GM23338 (cell line): ENCODE measurements around the gene SLC26A4. TPM values are rescaled to one million over a fixed set of nuclear protein-coding genes. Genes with fewer than 3 reads are reported as not detected.
A peak's percentile ranks its signal among the peaks of the same experiment; 100 is the strongest.

Experiments used
- ATAC-seq: fragments of 200-7000 bp; cut with Tn5 transposase; 3 replicates; pipeline ENCODE4 v1.9.1; 2020
- DNase-seq: peaks from one replicate; pipeline ENCODE4 v3.0.0-alpha.2; 2015; ENCODE audit warnings: low spot score
- H2AFZ ChIP-seq: fragments of 200-600 bp; sonication (generic); 2 replicates; pipeline ENCODE4 v1.8.0; 2016; ENCODE audit warnings: antibody characterized with exemption, mild to moderate bottlenecking, moderate library complexity
- H3F3A ChIP-seq: fragments of 200-600 bp; sonication (generic); replicated peaks from 2 replicates; pipeline ENCODE4 v1.8.0; 2017; ENCODE audit warnings: antibody characterized with exemption, mixed run types, low read depth
- H3K27ac ChIP-seq: fragments of 200-600 bp; sonication (generic); 2 replicates; pipeline ENCODE4 v1.6.1; 2016; ENCODE audit warnings: low read depth
- H3K27me3 ChIP-seq: fragments of 200-600 bp; sonication (generic); 2 replicates; pipeline ENCODE4 v1.8.0; 2016; ENCODE audit warnings: mild to moderate bottlenecking, mixed run types, moderate library complexity; ENCODE audit not compliant: insufficient read depth
- H3K36me3 ChIP-seq: fragments of 200-600 bp; sonication (generic); 2 replicates; pipeline ENCODE4 v1.8.0; 2016; ENCODE audit warnings: mild to moderate bottlenecking; ENCODE audit not compliant: insufficient read depth
- H3K4me1 ChIP-seq: fragments of 200-600 bp; sonication (generic); 2 replicates; pipeline ENCODE4 v1.8.0; 2016; ENCODE audit warnings: mild to moderate bottlenecking, moderate library complexity; ENCODE audit not compliant: insufficient read depth
- H3K4me2 ChIP-seq: fragments of 200-600 bp; sonication (generic); 2 replicates; pipeline ENCODE4 v1.7.1; 2017; ENCODE audit warnings: mixed run types
- H3K4me3 ChIP-seq: fragments of 200-600 bp; sonication (generic); 2 replicates; pipeline ENCODE4 v1.6.1; 2016; ENCODE audit warnings: mixed run types
- H3K79me2 ChIP-seq: fragments of 200-600 bp; sonication (generic); replicated peaks from 2 replicates; pipeline ENCODE4 v1.8.0; 2017; ENCODE audit warnings: mild to moderate bottlenecking; ENCODE audit not compliant: insufficient read depth
- H3K9me2 ChIP-seq: fragments of 200-600 bp; sonication (generic); 2 replicates; pipeline ENCODE4 v1.8.0; 2017; ENCODE audit not compliant: insufficient read depth
- H4K20me1 ChIP-seq: fragments of 200-600 bp; sonication (generic); replicated peaks from 2 replicates; pipeline ENCODE4 v1.8.0; 2017; ENCODE audit warnings: mild to moderate bottlenecking; ENCODE audit not compliant: insufficient read depth
- H3K27ac Mint-ChIP-seq: 2 replicates; pipeline ENCODE4 v1.8.0; 2020; ENCODE audit warnings: inconsistent platforms, mild to moderate bottlenecking, moderate library complexity, mixed read lengths
- H3K27me3 Mint-ChIP-seq: 3 replicates; pipeline ENCODE4 v1.8.0; 2022; ENCODE audit warnings: low read depth, mild to moderate bottlenecking, moderate library complexity, mixed read lengths, inconsistent platforms; ENCODE audit not compliant: insufficient read depth, poor library complexity
- H3K36me3 Mint-ChIP-seq: 3 replicates; pipeline ENCODE4 v1.8.0; 2021; ENCODE audit warnings: low read depth, mild to moderate bottlenecking, inconsistent platforms, moderate library complexity, mixed read lengths
- H3K4me1 Mint-ChIP-seq: 3 replicates; pipeline ENCODE4 v1.8.0; 2020; ENCODE audit warnings: mild to moderate bottlenecking, inconsistent platforms, mixed read lengths
- H3K4me3 Mint-ChIP-seq: 3 replicates; pipeline ENCODE4 v1.8.0; 2021; ENCODE audit warnings: moderate library complexity, mild to moderate bottlenecking, inconsistent platforms, mixed read lengths
- H3K9me3 Mint-ChIP-seq: 3 replicates; pipeline ENCODE4 v1.8.0; 2020; ENCODE audit warnings: moderate library complexity, mild to moderate bottlenecking, inconsistent platforms, mixed read lengths
- CREB1 ChIP-seq: fragments of 250-450 bp; sonication (Bioruptor Pico); IDR thresholded peaks from 2 replicates; pipeline ENCODE4 v1.5.0; 2020; ENCODE audit warnings: low read depth, mild to moderate bottlenecking, moderate library complexity
- ETS1 ChIP-seq: IDR thresholded peaks from 2 replicates; pipeline ENCODE4 v1.6.1; 2016; ENCODE audit warnings: antibody characterized with exemption
- EZH2 ChIP-seq: fragments of 200-600 bp; sonication (generic); IDR thresholded peaks from one replicate; pipeline ENCODE4 v1.8.0; 2017; ENCODE audit warnings: antibody characterized with exemption, mild to moderate bottlenecking, low read depth; ENCODE audit not compliant: unreplicated experiment
- EZH2phosphoT487 ChIP-seq: fragments of 200-600 bp; sonication (generic); IDR thresholded peaks from one replicate; pipeline ENCODE4 v1.8.1; 2018; ENCODE audit warnings: antibody characterized with exemption; ENCODE audit not compliant: unreplicated experiment
- JUNB ChIP-seq: IDR thresholded peaks from one replicate; pipeline ENCODE4 v1.6.1; 2016; ENCODE audit warnings: antibody characterized with exemption; ENCODE audit not compliant: unreplicated experiment
- POLR2AphosphoS5 ChIP-seq: IDR thresholded peaks from 2 replicates; pipeline ENCODE4 v1.6.1; 2016; ENCODE audit warnings: antibody characterized with exemption, low read depth
- STAT1 ChIP-seq: IDR thresholded peaks from one replicate; pipeline ENCODE4 v1.6.1; 2016; ENCODE audit warnings: antibody characterized with exemption; ENCODE audit not compliant: unreplicated experiment
- ZNF114 ChIP-seq: fragments of 250-450 bp; sonication (Bioruptor Pico); IDR thresholded peaks from 2 replicates; pipeline ENCODE4 v1.5.0; 2020; ENCODE audit warnings: mild to moderate bottlenecking, moderate library complexity
- ZNF331 ChIP-seq: fragments of 250-450 bp; sonication (Bioruptor Pico); IDR thresholded peaks from 2 replicates; pipeline ENCODE4 v1.5.0; 2020; ENCODE audit warnings: low read depth, mild to moderate bottlenecking, moderate library complexity
- polyA plus RNA-seq: library from polyadenylated mRNA; unstranded; fragments of >200 nt; fragmentation: Nextera tagmentation; extraction: Ambion mirVana; gene quantifications from 2 replicates; pipeline ENCODE4 v1.2.1, GENCODE V29; 2016
- total RNA-seq: library from RNA; depleted of rRNA; stranded (reverse); fragments of >200 nt; shearing (Covaris generic); gene quantifications from 2 replicates; pipeline ENCODE4 v1.2.3, GENCODE V29; 2014
- TF ChIP-seq, protein P1 (sequence below), 2 experiments: fragments of 200-600 bp in 1 of 2; sonication (generic) in 1 of 2; conservative IDR thresholded peaks; 2 replicates each; pipeline versions ENCODE4 v1.5.1 to v1.6.1; 2016 to 2017; ENCODE audit warnings: antibody characterized with exemption in 2 of 2, low read depth in 2 of 2, mild to moderate bottlenecking in 2 of 2, moderate library complexity in 1 of 2
- TF ChIP-seq, protein P2 (sequence below): IDR thresholded peaks from one replicate; pipeline ENCODE4 v1.6.1; 2018; ENCODE audit warnings: antibody characterized with exemption; ENCODE audit not compliant: unreplicated experiment

The SLC26A4 gene
- total and polyA plus RNA-seq, 2 experiments from 2014 or later: 0.07 TPM; not detected in 1

- H3K27me3 ChIP-seq: no peaks in the 10 kb centered on the region
- H4K20me1 ChIP-seq: no peaks in the 10 kb centered on the region
- H3K4me3 Mint-ChIP-seq: no peak overlapping the region
- no peak overlapping the region for H3K4me3 ChIP-seq
- TF ChIP-seq POLR2AphosphoS5 (no peak), EZH2 (no peak)
- TF ChIP-seq, protein P1, sequence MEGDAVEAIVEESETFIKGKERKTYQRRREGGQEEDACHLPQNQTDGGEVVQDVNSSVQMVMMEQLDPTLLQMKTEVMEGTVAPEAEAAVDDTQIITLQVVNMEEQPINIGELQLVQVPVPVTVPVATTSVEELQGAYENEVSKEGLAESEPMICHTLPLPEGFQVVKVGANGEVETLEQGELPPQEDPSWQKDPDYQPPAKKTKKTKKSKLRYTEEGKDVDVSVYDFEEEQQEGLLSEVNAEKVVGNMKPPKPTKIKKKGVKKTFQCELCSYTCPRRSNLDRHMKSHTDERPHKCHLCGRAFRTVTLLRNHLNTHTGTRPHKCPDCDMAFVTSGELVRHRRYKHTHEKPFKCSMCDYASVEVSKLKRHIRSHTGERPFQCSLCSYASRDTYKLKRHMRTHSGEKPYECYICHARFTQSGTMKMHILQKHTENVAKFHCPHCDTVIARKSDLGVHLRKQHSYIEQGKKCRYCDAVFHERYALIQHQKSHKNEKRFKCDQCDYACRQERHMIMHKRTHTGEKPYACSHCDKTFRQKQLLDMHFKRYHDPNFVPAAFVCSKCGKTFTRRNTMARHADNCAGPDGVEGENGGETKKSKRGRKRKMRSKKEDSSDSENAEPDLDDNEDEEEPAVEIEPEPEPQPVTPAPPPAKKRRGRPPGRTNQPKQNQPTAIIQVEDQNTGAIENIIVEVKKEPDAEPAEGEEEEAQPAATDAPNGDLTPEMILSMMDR (conservative IDR thresholded peaks at IDR 0.05; ENCODE audit: low read depth in 2 of 2): no peak
- no peak for DNase-seq
- H3K36me3 ChIP-seq: no peaks in the 10 kb centered on the region
- no peaks in the 10 kb centered on the region for H3K4me1 ChIP-seq
- H3K27ac Mint-ChIP-seq: no peak overlapping the region
- ATAC-seq: no peak
- no peaks in the 10 kb centered on the region for H3K27me3 Mint-ChIP-seq
- H3K79me2 ChIP-seq: no peaks in the 10 kb centered on the region
- H3K4me1 Mint-ChIP-seq: no peaks in the 10 kb centered on the region
- no peaks in the 10 kb centered on the region for H3K9me2 ChIP-seq
- H3F3A ChIP-seq: no peaks in the 10 kb centered on the region
- no peak overlapping the region for H3K27ac ChIP-seq
- H3K9me3 Mint-ChIP-seq: no peaks in the 10 kb centered on the region
- peak overlapping the region; percentile 16; the same call in 1 of the 2 replicates for H2AFZ ChIP-seq
- no peaks in the 10 kb centered on the region for H3K36me3 Mint-ChIP-seq
- no peak overlapping the region for H3K4me2 ChIP-seq
These were observed 48.3 kb downstream of the SLC26A4 start for GRCh38 chr7:107708956-107709355.

DNA sequence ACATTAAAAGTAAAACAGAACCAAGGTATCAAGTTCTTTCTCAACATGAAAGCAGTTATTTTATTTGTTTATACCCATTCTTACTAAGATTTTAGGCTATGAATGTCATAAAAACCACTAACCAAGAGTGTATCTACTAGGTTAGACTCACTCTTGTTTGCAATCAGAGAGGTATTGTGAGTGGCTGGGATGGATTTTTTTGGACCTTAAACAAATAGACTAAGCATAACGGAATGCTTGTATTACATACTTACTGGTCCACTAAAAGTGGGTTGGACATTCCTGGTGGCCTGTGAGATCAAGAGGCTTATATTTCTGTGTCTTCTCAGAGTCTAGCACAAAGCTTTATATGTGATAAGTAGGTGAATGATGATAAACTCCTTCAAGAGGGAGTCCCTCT lies 50.7 kb downstream of the SLC26A4 start:
- ATAC-seq (no peak), DNase-seq (no peak)
- Histone ChIP-seq H3K4me2 (no peak overlapping the region), H2AFZ (no peak overlapping the region), H3K4me3 (no peak overlapping the region), H3K36me3 (no peaks in the 10 kb centered on the region), H3K9me2 (no peaks in the 10 kb centered on the region), H3K27me3 (no peaks in the 10 kb centered on the region), H3K4me1 (no peaks in the 10 kb centered on the region), H4K20me1 (no peaks in the 10 kb centered on the region), H3K27ac (no peak overlapping the region), H3F3A (no peaks in the 10 kb centered on the region), H3K79me2 (no peaks in the 10 kb centered on the region)
- no peak overlapping the region for H3K27ac Mint-ChIP-seq
- no peaks in the 10 kb centered on the region for H3K9me3 Mint-ChIP-seq
- H3K4me1 Mint-ChIP-seq: no peaks in the 10 kb centered on the region
- H3K27me3 Mint-ChIP-seq: no peaks in the 10 kb centered on the region
- no peak overlapping the region for H3K4me3 Mint-ChIP-seq
- no peak for TF ChIP-seq EZH2phosphoT487
- no peak for TF ChIP-seq ZNF114 (CRISPR knock-in tag)
- no peak for TF ChIP-seq ZNF331 (CRISPR knock-in tag)
- TF ChIP-seq POLR2AphosphoS5: no peak
- H3K36me3 Mint-ChIP-seq: no peaks in the 10 kb centered on the region

GRCh38 chr7:107712025-107712424 lies 51.4 kb downstream of the SLC26A4 start:
- no peak overlapping the region for H3K4me2 ChIP-seq
- H3F3A ChIP-seq: no peaks in the 10 kb centered on the region
- H3K27ac ChIP-seq: no peak overlapping the region
- no peaks in the 10 kb centered on the region for H3K36me3 Mint-ChIP-seq
- H3K79me2 ChIP-seq: no peaks in the 10 kb centered on the region
- H3K27me3 ChIP-seq: no peaks in the 10 kb centered on the region
- H3K4me3 Mint-ChIP-seq: no peak overlapping the region
- no peaks in the 10 kb centered on the region for H3K9me2 ChIP-seq
- DNase-seq (no peak), ATAC-seq (no peak)
- H3K27ac Mint-ChIP-seq: no peak overlapping the region
- H3K4me1 ChIP-seq: no peaks in the 10 kb centered on the region
- no peaks in the 10 kb centered on the region for H4K20me1 ChIP-seq
- no peaks in the 10 kb centered on the region for H3K4me1 Mint-ChIP-seq
- H3K4me3 ChIP-seq: no peak overlapping the region
- no peaks in the 10 kb centered on the region for H3K27me3 Mint-ChIP-seq
- H3K36me3 ChIP-seq: no peaks in the 10 kb centered on the region
- H2AFZ ChIP-seq: no peak overlapping the region
- H3K9me3 Mint-ChIP-seq: no peaks in the 10 kb centered on the region
- TF ChIP-seq, protein P1 (conservative IDR thresholded peaks at IDR 0.05; ENCODE audit: low read depth in 2 of 2): no peak
- no peak for TF ChIP-seq JUNB
- no peak for TF ChIP-seq EZH2phosphoT487
- TF ChIP-seq CREB1 (CRISPR knock-in tag): no peak
- no peak for TF ChIP-seq ETS1
- no peak for TF ChIP-seq POLR2AphosphoS5
- no peak for TF ChIP-seq STAT1
- TF ChIP-seq, protein P2, sequence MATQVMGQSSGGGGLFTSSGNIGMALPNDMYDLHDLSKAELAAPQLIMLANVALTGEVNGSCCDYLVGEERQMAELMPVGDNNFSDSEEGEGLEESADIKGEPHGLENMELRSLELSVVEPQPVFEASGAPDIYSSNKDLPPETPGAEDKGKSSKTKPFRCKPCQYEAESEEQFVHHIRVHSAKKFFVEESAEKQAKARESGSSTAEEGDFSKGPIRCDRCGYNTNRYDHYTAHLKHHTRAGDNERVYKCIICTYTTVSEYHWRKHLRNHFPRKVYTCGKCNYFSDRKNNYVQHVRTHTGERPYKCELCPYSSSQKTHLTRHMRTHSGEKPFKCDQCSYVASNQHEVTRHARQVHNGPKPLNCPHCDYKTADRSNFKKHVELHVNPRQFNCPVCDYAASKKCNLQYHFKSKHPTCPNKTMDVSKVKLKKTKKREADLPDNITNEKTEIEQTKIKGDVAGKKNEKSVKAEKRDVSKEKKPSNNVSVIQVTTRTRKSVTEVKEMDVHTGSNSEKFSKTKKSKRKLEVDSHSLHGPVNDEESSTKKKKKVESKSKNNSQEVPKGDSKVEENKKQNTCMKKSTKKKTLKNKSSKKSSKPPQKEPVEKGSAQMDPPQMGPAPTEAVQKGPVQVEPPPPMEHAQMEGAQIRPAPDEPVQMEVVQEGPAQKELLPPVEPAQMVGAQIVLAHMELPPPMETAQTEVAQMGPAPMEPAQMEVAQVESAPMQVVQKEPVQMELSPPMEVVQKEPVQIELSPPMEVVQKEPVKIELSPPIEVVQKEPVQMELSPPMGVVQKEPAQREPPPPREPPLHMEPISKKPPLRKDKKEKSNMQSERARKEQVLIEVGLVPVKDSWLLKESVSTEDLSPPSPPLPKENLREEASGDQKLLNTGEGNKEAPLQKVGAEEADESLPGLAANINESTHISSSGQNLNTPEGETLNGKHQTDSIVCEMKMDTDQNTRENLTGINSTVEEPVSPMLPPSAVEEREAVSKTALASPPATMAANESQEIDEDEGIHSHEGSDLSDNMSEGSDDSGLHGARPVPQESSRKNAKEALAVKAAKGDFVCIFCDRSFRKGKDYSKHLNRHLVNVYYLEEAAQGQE: no peak
- no peak for TF ChIP-seq EZH2
